ENCODE measurements around the gene MYL10.

MYL10 gene

GRCh38 chr7:101588131-101588935, 40.8 kb downstream of the MYL10 start:
- no peak for DNase-seq (ENCODE audit: low read depth)
- no peak overlapping the region for H3K4me3 ChIP-seq (replicated peaks; ENCODE audit: low read depth, low read length)
- TF ChIP-seq CTCF (IDR thresholded peaks at IDR 0.05; ENCODE audit: low read length, missing control alignments), result no peak

DNA sequence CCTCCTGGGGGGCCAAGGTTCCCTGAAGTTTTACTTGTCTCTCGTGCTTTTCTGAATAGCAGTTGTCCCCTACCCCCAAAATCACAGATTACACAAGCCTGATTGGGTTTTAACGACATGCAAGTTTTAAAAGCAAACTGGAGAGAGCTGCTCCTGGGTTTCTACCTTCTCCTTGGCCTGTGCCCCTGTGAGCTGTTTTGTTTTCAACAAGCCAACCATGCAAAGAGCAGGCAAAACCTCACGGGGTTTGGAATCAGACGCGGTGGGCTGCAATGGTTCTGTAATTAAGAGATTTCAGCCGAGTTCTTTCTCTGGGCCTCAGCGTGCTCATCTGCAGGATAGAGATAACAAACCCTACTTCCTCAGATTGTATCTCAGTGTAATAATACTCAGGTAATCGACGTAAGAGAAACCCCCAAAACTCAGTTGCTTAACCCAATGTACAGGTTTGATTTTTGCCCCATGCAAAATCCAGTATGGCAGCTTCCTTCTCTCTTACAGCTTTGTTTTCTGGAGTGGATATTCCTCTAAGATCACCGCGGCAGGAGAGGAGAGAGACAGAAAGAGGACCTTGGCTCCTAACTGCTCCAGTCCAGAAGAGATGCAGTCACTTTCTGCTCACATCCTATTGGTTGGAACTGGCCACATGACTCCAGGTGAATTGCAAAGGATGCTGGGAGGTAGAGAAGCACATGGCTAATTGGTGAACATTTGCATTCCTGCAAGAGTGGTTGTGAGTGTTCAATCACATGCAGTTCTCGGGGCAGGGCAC, 42.0 kb downstream of the MYL10 start:
- no peak for TF ChIP-seq CTCF (IDR thresholded peaks at IDR 0.05; ENCODE audit: low read length, missing control alignments)
- no peak for DNase-seq (ENCODE audit: low read depth)
- no peak overlapping the region for H3K4me3 ChIP-seq (replicated peaks; ENCODE audit: low read depth, low read length)

- DNase-seq (ENCODE audit: low read depth), result no peak
- H3K4me3 ChIP-seq (replicated peaks; ENCODE audit: low read depth, low read length), result no peak overlapping the region
- TF ChIP-seq CTCF (IDR thresholded peaks at IDR 0.05; ENCODE audit: low read length, missing control alignments), result no peak
These were observed 42.8 kb downstream of the MYL10 start for GRCh38 chr7:101586078-101586905.

GRCh38 chr7:101582971-101583370, 46.1 kb downstream of the MYL10 start:
- H3K4me3 ChIP-seq (replicated peaks; ENCODE audit: low read depth, low read length), result no peak overlapping the region
- TF ChIP-seq CTCF (IDR thresholded peaks at IDR 0.05; ENCODE audit: low read length, missing control alignments), result no peak
- DNase-seq (ENCODE audit: low read depth), result no peak

GRCh38 chr7:101581891-101582290, 47.2 kb downstream of the MYL10 start:
- H3K4me3 ChIP-seq (replicated peaks; ENCODE audit: low read depth, low read length), result no peak overlapping the region
- DNase-seq (ENCODE audit: low read depth), result no peak
- TF ChIP-seq CTCF (IDR thresholded peaks at IDR 0.05; ENCODE audit: low read length, missing control alignments), result no peak

DNA sequence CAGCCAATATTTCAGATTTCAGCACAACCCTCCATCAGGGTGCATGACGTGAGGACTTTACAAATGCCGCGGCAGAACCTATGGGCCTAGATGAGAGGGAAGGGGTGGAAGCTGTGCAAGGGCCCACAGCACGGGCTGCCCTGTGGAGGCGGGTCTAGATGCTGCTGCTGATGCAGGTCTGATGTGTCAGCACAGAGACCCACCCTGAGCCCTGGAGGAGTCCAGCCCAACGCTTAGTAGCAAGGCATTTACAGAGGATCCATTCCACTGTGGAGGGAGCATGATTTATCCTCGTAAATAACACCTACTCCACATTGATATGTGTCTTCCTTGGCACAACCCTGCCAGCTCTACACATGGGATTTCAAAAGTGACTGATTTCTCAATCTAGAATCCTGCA, 48.5 kb downstream of the MYL10 start:
- TF ChIP-seq CTCF (IDR thresholded peaks at IDR 0.05; ENCODE audit: low read length, missing control alignments), result no peak
- no peak overlapping the region for H3K4me3 ChIP-seq (replicated peaks; ENCODE audit: low read depth, low read length)
- no peak for DNase-seq (ENCODE audit: low read depth)
